GM18519 (cell line): Measurements from ENCODE around the gene TSPY9.
"Not testable (repeated sequence)": the region's sequence is repeated elsewhere in the genome, so short reads cannot be mapped to it uniquely, and the experiment has no call there.

ENCODE experiments used
- ATAC-seq: cut with Tn5 transposase; IDR thresholded peaks from one replicate; pipeline ENCODE4 v1.9.1; 2021; ENCODE audit warnings: mild to moderate bottlenecking, moderate library complexity; ENCODE audit not compliant: unreplicated experiment, low FRiP score

The TSPY9 gene, protein sequence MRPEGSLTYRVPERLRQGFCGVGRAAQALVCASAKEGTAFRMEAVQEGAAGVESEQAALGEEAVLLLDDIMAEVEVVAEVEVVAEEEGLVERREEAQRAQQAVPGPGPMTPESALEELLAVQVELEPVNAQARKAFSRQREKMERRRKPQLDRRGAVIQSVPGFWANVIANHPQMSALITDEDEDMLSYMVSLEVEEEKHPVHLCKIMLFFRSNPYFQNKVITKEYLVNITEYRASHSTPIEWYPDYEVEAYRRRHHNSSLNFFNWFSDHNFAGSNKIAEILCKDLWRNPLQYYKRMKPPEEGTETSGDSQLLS

GRCh38 chrY:9486967-9487366 is at the start of gene TSPY9:
Gene TSPY9, plus strand, starts transcription at chrY:9487267. Its CDS starts 46 bp downstream, at chrY:9487313.
- not testable (repeated sequence) for ATAC-seq

- ATAC-seq = not testable (repeated sequence)
Measured at GRCh38 chrY:9466655-9467054, 20.4 kb upstream of the TSPY9 start, which contains the start of gene TSPY1. Gene TSPY1, plus strand, starts transcription at chrY:9466955. Its CDS starts 46 bp downstream, at chrY:9467001.

DNA sequence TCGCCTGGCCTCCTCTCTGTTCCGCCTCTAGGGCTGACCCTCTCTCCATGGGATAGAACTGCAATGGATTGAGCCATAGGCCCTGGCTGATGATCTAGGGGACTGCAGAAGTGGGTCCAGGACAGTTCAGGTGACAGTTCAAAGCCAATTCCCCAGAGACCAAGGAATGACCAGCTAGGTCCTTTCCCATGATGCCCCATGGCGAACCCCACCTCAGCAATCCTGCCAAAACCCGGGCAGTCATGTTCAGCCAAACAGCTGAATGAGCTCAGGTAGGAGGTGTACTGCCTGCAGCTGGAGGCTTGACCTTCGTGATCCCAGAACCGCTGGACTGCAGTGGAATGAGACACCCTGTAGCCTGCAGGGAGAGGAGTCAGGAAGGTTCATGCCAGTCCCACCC is 17.3 kb downstream of the TSPY9 start:
- not testable (repeated sequence) for ATAC-seq

- ATAC-seq = not testable (repeated sequence)
Measured at GRCh38 chrY:9516287-9516686, 29.2 kb downstream of the TSPY9 start.

- not testable (repeated sequence) for ATAC-seq
Measured at GRCh38 chrY:9527580-9527979, 40.5 kb downstream of the TSPY9 start, which contains the start of gene TSPY10. Gene TSPY10, plus strand, starts transcription at chrY:9527880. Its CDS starts 46 bp downstream, at chrY:9527926.
